GM18502 (cell line): ENCODE data around the gene NDUFS7.
A peak's percentile ranks its signal among the peaks of the same experiment; 100 is the strongest.
"Not testable (repeated sequence)": the region's sequence is repeated elsewhere in the genome, so short reads cannot be mapped to it uniquely, and the experiment has no call there.

Source experiments
- ATAC-seq: cut with Tn5 transposase; IDR thresholded peaks from one replicate; pipeline ENCODE4 v1.9.1; 2021; ENCODE audit warnings: mild to moderate bottlenecking; ENCODE audit not compliant: unreplicated experiment, poor library complexity

The NDUFS7 gene

DNA sequence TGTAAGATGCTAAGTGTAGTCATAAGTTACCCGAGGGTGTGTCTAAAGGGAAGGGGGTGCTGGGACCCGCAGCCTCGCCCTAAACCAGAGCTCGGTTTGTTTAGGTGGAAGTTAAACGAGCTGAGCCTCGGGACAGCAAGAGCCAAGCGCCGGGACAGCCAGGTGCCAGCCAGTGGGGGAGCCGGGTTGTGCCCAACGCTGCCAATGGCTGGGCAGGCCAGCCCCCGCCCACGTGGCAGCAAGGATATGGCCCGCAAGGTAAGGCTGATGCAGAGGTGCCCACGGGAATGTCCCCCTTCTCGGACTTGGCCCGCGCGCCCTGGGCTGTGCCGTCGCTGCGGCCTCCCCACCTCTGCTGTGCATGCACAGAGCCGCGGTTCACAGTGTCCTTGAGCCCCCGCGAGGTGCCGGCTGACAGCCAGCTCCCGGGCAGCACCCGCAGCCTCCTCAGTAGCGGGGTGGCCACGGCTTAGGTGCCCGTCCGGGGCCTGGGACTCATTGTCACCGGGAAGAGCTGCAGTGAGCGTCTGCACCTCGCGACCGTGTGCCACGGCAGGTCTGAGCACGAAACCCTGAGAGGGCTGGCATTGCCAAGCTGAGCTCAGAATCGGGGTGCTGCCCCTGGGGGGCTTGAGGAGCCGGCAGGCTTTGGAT, 45.2 kb downstream of the NDUFS7 start:
- ATAC-seq, result no peak

DNA sequence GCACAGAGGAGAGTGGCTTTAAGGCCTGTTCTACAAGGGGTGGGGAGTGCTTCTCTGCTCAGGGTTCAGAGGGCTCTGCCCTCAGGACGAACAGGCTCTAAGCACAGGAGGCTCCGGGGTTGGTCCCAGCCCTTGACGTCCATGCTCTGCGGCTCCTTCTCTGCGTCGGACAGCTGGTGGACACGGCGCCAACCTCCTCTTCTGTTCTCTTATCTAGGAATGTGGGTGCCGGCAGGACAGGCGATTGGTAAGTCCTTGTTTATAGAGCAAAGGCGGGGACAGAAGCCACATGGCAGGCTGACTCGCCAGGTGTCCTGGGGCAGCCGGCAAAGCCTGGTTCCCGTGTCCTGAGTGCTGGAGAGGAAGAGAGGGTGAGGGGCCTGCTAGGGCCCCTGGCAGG, 46.0 kb downstream of the NDUFS7 start:
- ATAC-seq, result no peak

DNA sequence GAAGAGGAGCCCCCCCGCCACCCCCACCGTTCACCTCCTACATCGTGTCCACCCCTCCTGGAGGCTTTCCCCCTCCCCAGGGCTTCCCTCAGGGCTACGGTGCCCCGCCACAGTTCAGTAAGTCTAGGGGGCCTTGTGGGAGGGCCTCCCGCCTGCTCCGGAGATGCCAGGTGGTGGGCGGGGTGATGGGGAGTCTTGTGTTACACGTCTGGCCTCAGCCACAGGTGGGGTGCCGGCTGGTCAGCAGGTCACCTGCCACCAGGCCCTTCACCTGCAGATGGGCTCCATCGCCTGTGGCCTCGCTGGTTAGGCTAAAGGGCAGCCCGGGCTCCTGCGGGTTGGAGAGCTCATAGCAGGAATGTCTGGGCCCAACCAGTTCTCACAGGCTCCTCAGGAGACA, 46.5 kb downstream of the NDUFS7 start:
- no peak for ATAC-seq

GRCh38 chr19:1431759-1432506, 48.2 kb downstream of the NDUFS7 start:
- no peak for ATAC-seq

- no peak for ATAC-seq
These were observed 48.8 kb downstream of the NDUFS7 start for GRCh38 chr19:1432507-1432887.

DNA sequence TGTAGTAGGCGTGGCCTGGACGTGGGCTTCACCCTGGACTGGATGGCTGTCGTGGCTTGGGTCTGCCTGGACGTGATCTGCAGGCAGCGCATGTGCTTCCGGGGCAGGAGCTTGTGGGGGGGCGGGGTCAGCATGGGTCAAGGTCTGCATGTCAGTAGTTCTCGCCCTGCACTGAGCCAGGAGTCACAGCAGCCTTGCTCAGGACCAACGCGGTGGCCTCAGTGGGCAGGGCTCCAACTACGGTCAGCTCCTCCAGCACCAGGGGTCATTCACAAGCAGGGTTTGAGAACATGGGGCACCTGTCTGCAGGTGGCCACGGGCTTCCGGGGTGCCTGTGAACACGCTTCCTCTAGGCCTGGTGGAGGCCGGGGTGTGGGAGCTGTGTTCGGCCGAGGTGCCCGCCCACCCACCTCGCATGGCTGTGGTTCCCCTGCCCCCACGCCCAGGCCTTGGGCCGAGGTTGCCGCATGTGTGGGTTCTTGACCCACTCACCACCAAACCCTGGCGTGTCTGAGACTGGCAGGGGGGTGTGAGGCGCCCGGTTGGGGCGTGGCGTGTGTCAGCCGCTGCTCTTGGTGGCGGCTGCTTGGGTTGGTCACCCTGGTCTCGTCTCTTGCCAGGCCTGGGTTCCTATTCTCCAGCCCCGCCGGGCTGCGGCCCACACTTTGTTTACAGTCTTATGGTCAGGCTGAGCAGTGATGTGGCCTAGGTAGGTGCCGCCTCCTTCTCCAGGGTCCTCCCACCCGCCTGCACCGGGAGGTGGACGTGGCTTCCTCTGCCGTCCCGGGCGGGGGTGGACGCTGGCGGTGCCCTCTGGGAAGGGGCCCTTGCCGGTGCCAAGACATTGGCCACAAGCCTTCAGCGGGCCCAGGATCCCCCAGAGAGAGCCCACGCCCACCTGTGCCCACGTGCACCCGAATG, 49.7 kb downstream of the NDUFS7 start:
- no peak for ATAC-seq

- ATAC-seq, result no peak
These were observed 50.3 kb downstream of the NDUFS7 start for GRCh38 chr19:1434040-1434366.

GRCh38 chr19:1434577-1435060, 50.9 kb downstream of the NDUFS7 start:
- ATAC-seq, result no peak

- ATAC-seq, result no peak
These were observed 51.8 kb downstream of the NDUFS7 start for GRCh38 chr19:1435378-1435989.

DNA sequence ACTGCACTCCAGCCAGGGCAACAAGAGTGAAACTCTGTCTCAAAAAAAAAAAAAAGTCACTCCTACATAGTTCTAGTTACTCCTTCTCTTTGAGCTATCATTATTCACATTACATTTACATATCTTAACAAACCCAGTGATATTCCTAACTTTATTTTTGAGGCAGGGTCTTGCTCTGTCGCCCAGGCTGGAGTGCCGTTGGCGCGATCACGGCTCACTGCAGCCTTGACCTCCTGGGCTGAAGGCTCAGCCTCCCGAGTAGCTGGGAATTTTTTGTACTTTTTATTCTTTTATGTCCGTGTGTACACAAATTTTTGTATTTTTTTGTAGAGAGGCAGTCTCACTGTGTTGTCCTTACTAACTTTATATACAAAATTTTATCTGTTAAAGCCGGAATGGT, 53.9 kb downstream of the NDUFS7 start:
- ATAC-seq, result no peak

- peak; percentile 80 for ATAC-seq
These were observed 54.6 kb downstream of the NDUFS7 start, which contains the start of gene RPS15 for GRCh38 chr19:1438035-1438932. Gene RPS15 (plus strand): TSS chr19:1438396. CDS start chr19:1438426, 30 bp downstream.

- ATAC-seq, result no peak
These were observed 55.2 kb downstream of the NDUFS7 start for GRCh38 chr19:1438933-1439354.

DNA sequence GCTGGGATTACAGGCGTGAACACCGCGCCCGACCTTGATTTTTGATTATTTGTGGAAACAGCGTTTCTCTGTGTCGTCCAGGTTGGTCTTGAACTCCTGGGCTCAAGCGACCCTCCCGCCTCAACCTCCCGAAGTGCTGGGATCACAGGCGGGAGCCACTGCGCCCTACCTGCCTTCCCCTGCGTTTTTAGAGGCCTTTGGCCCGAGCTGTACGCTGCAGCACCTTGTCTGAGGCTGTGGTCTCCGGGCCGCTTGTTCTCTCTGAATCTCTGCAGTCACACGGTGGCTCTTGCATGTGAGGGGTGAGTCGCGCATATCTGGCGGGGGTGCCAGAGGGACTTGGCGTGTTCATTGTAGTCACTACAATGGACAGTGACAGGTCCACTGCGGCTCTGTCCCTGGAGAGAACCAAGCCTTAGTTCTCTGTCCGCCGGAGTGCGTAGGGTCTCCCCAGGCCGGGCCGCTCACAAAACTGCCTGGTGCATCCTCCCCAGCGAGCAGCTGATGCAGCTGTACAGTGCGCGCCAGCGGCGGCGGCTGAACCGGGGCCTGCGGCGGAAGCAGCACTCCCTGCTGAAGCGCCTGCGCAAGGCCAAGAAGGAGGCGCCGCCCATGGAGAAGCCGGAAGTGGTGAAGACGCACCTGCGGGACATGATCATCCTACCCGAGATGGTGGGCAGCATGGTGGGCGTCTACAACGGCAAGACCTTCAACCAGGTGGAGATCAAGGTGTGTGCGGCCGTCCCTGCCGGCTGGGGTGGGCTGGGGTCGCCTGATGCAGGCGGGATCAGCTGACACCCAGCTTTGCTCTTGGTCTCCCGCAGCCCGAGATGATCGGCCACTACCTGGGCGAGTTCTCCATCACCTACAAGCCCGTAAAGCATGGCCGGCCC, 56.1 kb downstream of the NDUFS7 start:
- not testable (repeated sequence) for ATAC-seq

DNA sequence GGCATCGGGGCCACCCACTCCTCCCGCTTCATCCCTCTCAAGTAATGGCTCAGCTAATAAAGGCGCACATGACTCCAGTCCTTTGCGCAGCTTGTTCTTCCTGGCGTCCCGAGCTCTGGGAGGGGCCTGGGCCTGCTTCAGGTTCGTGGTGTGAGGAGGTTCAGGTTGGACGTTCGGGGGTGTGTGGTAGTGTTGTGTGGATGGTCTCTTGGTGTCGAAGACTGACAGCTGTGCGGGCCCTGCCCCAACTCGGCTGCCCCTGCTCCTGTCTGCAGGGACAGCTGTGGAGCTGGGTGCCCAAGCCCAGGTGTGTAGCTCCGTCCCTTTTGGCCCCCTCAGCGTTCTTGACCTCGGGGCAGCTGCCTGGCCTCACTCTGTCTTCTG, 56.7 kb downstream of the NDUFS7 start:
- ATAC-seq, result no peak

DNA sequence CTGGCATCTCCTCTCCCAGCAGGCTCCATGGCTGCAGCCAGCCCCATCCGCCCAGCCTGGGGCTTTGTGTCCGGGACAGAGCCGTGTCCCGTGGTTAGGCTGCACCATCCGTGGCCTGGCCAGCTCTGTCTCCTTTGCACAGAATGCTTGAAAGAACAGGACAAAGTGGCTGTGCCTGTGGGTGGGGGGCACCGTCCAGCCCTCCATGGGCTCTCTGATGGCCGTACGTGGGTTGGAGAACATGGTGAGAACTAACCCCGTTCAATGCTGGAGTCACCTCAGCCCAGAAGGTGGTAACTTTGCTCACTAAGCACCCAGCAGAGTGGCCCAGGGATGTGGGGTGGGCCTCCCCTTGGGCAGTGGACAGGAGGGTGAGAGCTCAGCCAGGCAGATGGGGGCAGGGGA, 57.3 kb downstream of the NDUFS7 start:
- ATAC-seq, result no peak

DNA sequence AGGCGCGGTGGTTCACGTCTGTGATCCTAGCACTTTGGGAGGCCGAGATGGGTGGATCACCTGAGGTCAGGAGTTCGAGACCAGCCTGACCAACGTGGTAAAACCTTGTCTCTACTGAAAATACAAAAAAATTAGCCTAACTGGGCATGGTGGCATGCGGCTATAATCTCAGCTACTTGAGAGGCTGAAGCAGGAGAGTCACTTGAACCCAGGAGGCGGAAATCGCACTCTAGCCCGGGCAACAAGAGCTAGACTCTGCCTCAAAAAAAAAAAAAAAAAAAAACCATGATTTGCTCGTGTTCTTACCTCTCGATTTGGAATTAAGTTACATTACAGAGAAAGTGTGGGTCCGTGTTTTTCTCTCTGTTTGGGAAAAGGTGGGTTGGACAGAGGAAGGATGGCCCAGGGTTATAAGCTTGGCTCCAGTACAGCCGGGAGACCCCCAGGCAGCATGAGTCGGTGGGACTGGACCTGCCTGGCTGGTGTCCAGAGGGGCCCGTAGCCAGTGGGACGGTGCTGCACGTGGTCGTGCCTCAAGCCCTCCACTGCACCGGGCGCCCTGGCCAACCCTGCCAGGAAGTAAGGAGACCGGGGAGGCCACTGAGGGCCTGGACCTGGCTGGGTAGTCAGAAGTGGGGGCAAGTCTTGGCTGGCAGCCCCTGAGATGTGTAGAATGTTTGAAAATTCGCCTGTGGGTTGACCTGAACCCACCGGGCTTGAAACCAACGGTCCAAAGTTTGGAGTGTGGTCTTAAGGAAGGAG, 58.2 kb downstream of the NDUFS7 start:
- no peak for ATAC-seq
